ENCODE results near the gene CDC42SE2. TPM values are rescaled to one million over a fixed set of nuclear protein-coding genes. Genes with fewer than 3 reads are reported as not detected.

Gene CDC42SE2
- total RNA-seq, 1 donor from 2014 or later = 11.6 TPM

Other genes with a start within 250 kb of the CDC42SE2 start
- 187 TPM for gene HINT1, start 98.8 kb upstream of the CDC42SE2 start, total RNA-seq
- 34.9 TPM for gene LYRM7, start 93.1 kb upstream of the CDC42SE2 start, total RNA-seq

Data from left ventricle myocardium superior (tissue), 1 donor.